Effector memory CD8-positive, alpha-beta T cell (primary cell): Measurements from ENCODE around the gene KRTAP1-4.
"Not testable (repeated sequence)": the region's sequence is repeated elsewhere in the genome, so short reads cannot be mapped to it uniquely, and the experiment has no call there.

ENCODE experiments used
- ATAC-seq: fragments of 150-1000 bp; cut with Tn5 transposase; replicated peaks from 2 replicates; pipeline ENCODE4 v1.10.0; 2021; ENCODE audit warnings: mild to moderate bottlenecking, moderate library complexity
- DNase-seq, 3 experiments: peaks; one replicate each; pipeline ENCODE4 v3.0.0; 2021
- H3K27ac Mint-ChIP-seq, 2 donors: one replicate each; pipeline ENCODE4 v1.8.0; 2022; ENCODE audit warnings: mild to moderate bottlenecking in 2 of 2, mixed read lengths in 2 of 2, moderate library complexity in 2 of 2
- H3K27me3 Mint-ChIP-seq, 2 donors: one replicate each; pipeline ENCODE4 v1.8.0; 2022; ENCODE audit warnings: mixed read lengths in 2 of 2
- H3K36me3 Mint-ChIP-seq: one replicate; pipeline ENCODE4 v1.8.0; 2022; ENCODE audit warnings: mild to moderate bottlenecking, moderate library complexity, mixed read lengths; ENCODE audit not compliant: insufficient read depth
- H3K4me1 Mint-ChIP-seq, 2 donors: one replicate each; pipeline ENCODE4 v1.8.0; 2022; ENCODE audit warnings: low read depth in 2 of 2, mixed read lengths in 2 of 2
- H3K4me3 Mint-ChIP-seq, 2 donors: one replicate each; pipeline ENCODE4 v1.8.0; 2022; ENCODE audit warnings: mild to moderate bottlenecking in 2 of 2, mixed read lengths in 2 of 2, moderate library complexity in 2 of 2
- H3K9me3 Mint-ChIP-seq, 2 donors: one replicate each; pipeline ENCODE4 v1.8.0; 2022; ENCODE audit warnings: mixed read lengths in 2 of 2

The KRTAP1-4 gene

GRCh38 chr17:41034346-41034935 lies 4.4 kb upstream of the KRTAP1-4 start, which contains the start of gene KRTAP1-3:
TSS of gene KRTAP1-3 (minus strand) at chr17:41034874. CDS start at chr17:41034821, 53 bp downstream.
- H3K4me3 Mint-ChIP-seq, H3K4me1 Mint-ChIP-seq, DNase-seq, H3K36me3 Mint-ChIP-seq, H3K9me3 Mint-ChIP-seq, ATAC-seq, H3K27ac Mint-ChIP-seq: not testable (repeated sequence)
- peaks cover 60 to 62% of the 10 kb centered on the region in 2 donors for H3K27me3 Mint-ChIP-seq

- Mint-ChIP-seq H3K4me1 (no peaks in the 10 kb centered on the region), H3K36me3 (no peaks in the 10 kb centered on the region), H3K4me3 (no peak within 1 kb of the TSS), H3K9me3 (no peaks in the 10 kb centered on the region), H3K27ac (no peak within 1 kb of the TSS), H3K27me3 (peaks cover 61 to 69% of the 10 kb centered on the region in 2 donors)
- DNase-seq, result no peak
- ATAC-seq, result no peak
Observed at GRCh38 chr17:41026715-41027471, 3.1 kb downstream of the KRTAP1-4 start, which contains the start of gene KRTAP1-5. TSS of gene KRTAP1-5 (minus strand) at chr17:41027208. CDS start at chr17:41027155, 53 bp downstream.

- Mint-ChIP-seq H3K9me3 (no peaks in the 10 kb centered on the region), H3K36me3 (no peaks in the 10 kb centered on the region), H3K4me3 (no peak overlapping the region), H3K27ac (no peak overlapping the region), H3K4me1 (no peaks in the 10 kb centered on the region), H3K27me3 (peaks cover 55 to 56% of the 10 kb centered on the region in 2 donors)
- DNase-seq (no peak), ATAC-seq (no peak)
Observed at GRCh38 chr17:41024697-41025096, 5.3 kb downstream of the KRTAP1-4 start.

- Mint-ChIP-seq H3K36me3 (no peaks in the 10 kb centered on the region), H3K27me3 (peaks cover 36 to 48% of the 10 kb centered on the region in 2 donors)
- ATAC-seq, result no peak
Observed at GRCh38 chr17:41020336-41020735, 9.7 kb downstream of the KRTAP1-4 start.

GRCh38 chr17:41019415-41019814 lies 10.6 kb downstream of the KRTAP1-4 start:
- H3K36me3 Mint-ChIP-seq, result no peaks in the 10 kb centered on the region

More at GRCh38 chr17:41020336-41020735, 9.7 kb downstream of the KRTAP1-4 start:
- Mint-ChIP-seq H3K9me3 (no peaks in the 10 kb centered on the region), H3K4me1 (no peaks in the 10 kb centered on the region), H3K4me3 (no peak overlapping the region), H3K27ac (no peak overlapping the region)
- DNase-seq, result no peak

GRCh38 chr17:41018541-41018940 lies 11.5 kb downstream of the KRTAP1-4 start:
- H3K9me3 Mint-ChIP-seq, result no peaks in the 10 kb centered on the region
- H3K27ac Mint-ChIP-seq, result no peak overlapping the region
- no peak overlapping the region for H3K4me3 Mint-ChIP-seq
- DNase-seq (no peak), ATAC-seq (no peak)
- H3K36me3 Mint-ChIP-seq, result no peaks in the 10 kb centered on the region
- H3K27me3 Mint-ChIP-seq, result peaks cover 39 to 55% of the 10 kb centered on the region in 2 donors
- H3K4me1 Mint-ChIP-seq, result no peaks in the 10 kb centered on the region

More at GRCh38 chr17:41019415-41019814, 10.6 kb downstream of the KRTAP1-4 start:
- no peak overlapping the region for H3K27ac Mint-ChIP-seq
- H3K9me3 Mint-ChIP-seq, result no peaks in the 10 kb centered on the region
- no peaks in the 10 kb centered on the region for H3K4me1 Mint-ChIP-seq
- peaks cover 39 to 55% of the 10 kb centered on the region in 2 donors for H3K27me3 Mint-ChIP-seq
- no peak for DNase-seq
- H3K4me3 Mint-ChIP-seq, result no peak overlapping the region
- ATAC-seq, result no peak

- Mint-ChIP-seq H3K4me3 (no peak overlapping the region), H3K27me3 (peaks cover 24 to 45% of the 10 kb centered on the region in 2 donors), H3K27ac (no peak overlapping the region), H3K36me3 (no peaks in the 10 kb centered on the region), H3K9me3 (no peaks in the 10 kb centered on the region), H3K4me1 (no peaks in the 10 kb centered on the region)
- DNase-seq, result no peak
- ATAC-seq, result no peak
Observed at GRCh38 chr17:41016578-41017215, 13.3 kb downstream of the KRTAP1-4 start.

- DNase-seq (no peak), ATAC-seq (no peak)
- H3K27me3 Mint-ChIP-seq, result peaks cover 20 to 40% of the 10 kb centered on the region in 2 donors
- no peak overlapping the region for H3K4me3 Mint-ChIP-seq
- no peaks in the 10 kb centered on the region for H3K4me1 Mint-ChIP-seq
- no peaks in the 10 kb centered on the region for H3K9me3 Mint-ChIP-seq
- no peaks in the 10 kb centered on the region for H3K36me3 Mint-ChIP-seq
- H3K27ac Mint-ChIP-seq, result no peak overlapping the region
Observed at GRCh38 chr17:41015454-41015853, 14.5 kb downstream of the KRTAP1-4 start.

- no peaks in the 10 kb centered on the region for H3K4me1 Mint-ChIP-seq
- no peak overlapping the region for H3K4me3 Mint-ChIP-seq
- H3K27me3 Mint-ChIP-seq, result peaks cover 22 to 46% of the 10 kb centered on the region in 2 donors
- H3K27ac Mint-ChIP-seq, result no peak overlapping the region
- DNase-seq (no peak), ATAC-seq (no peak)
- no peaks in the 10 kb centered on the region for H3K36me3 Mint-ChIP-seq
- no peaks in the 10 kb centered on the region for H3K9me3 Mint-ChIP-seq
Observed at GRCh38 chr17:41013606-41014005, 16.4 kb downstream of the KRTAP1-4 start.

- H3K4me1 Mint-ChIP-seq, result no peaks in the 10 kb centered on the region
- H3K4me3 Mint-ChIP-seq, result no peak overlapping the region
- ATAC-seq (no peak), DNase-seq (no peak)
- no peak overlapping the region for H3K27ac Mint-ChIP-seq
- H3K27me3 Mint-ChIP-seq, result peaks cover 26 to 49% of the 10 kb centered on the region in 2 donors
- H3K36me3 Mint-ChIP-seq, result no peaks in the 10 kb centered on the region
- H3K9me3 Mint-ChIP-seq, result no peaks in the 10 kb centered on the region
Observed at GRCh38 chr17:41013181-41013580, 16.8 kb downstream of the KRTAP1-4 start.

GRCh38 chr17:41012326-41013120 lies 17.5 kb downstream of the KRTAP1-4 start:
- ATAC-seq (no peak), DNase-seq (no peak)
- Mint-ChIP-seq H3K4me1 (no peaks in the 10 kb centered on the region), H3K4me3 (no peak overlapping the region), H3K9me3 (no peaks in the 10 kb centered on the region), H3K27ac (no peak overlapping the region), H3K27me3 (peaks cover 23 to 44% of the 10 kb centered on the region in 2 donors), H3K36me3 (no peaks in the 10 kb centered on the region)

- H3K27me3 Mint-ChIP-seq, result peaks cover 15 to 26% of the 10 kb centered on the region in 2 donors
- ATAC-seq (no peak), DNase-seq (no peak)
- H3K36me3 Mint-ChIP-seq, result no peaks in the 10 kb centered on the region
- H3K4me3 Mint-ChIP-seq, result no peak overlapping the region
- H3K27ac Mint-ChIP-seq, result no peak overlapping the region
- H3K9me3 Mint-ChIP-seq, result no peaks in the 10 kb centered on the region
- no peaks in the 10 kb centered on the region for H3K4me1 Mint-ChIP-seq
Observed at GRCh38 chr17:41010441-41010840, 19.6 kb downstream of the KRTAP1-4 start.

- no peak for DNase-seq
- Mint-ChIP-seq H3K27ac (no peak overlapping the region), H3K9me3 (no peaks in the 10 kb centered on the region), H3K4me3 (no peak overlapping the region), H3K27me3 (peaks cover 10 to 20% of the 10 kb centered on the region in 2 donors), H3K4me1 (no peaks in the 10 kb centered on the region), H3K36me3 (no peaks in the 10 kb centered on the region)
- ATAC-seq, result no peak
Observed at GRCh38 chr17:41009936-41010335, 20.1 kb downstream of the KRTAP1-4 start.
